ENCODE results near the gene SLC35B1.

The SLC35B1 gene

GRCh38 chr17:49722066-49722465 lies 14.3 kb upstream of the SLC35B1 start:
- Histone ChIP-seq H3K4me1 (ENCODE audit: control insufficient read depth, low read depth, low read length) (no peaks in the 10 kb centered on the region), H2BK5ac (ENCODE audit: low read length) (no peak overlapping the region), H3K79me1 (ENCODE audit: low read length) (no peaks in the 10 kb centered on the region), H3K27me3 (ENCODE audit: insufficient read depth, low read length, poor library complexity) (no peaks in the 10 kb centered on the region), H2BK120ac (ENCODE audit: low read depth, low read length) (no peak overlapping the region), H3K4me2 (ENCODE audit: low read length) (no peak overlapping the region), H3K9ac (ENCODE audit: low read length) (no peak overlapping the region), H3K18ac (ENCODE audit: low read length) (no peak overlapping the region), H3K23ac (ENCODE audit: low read length) (no peak overlapping the region), H3K4me3 (ENCODE audit: low read length) (no peak overlapping the region), H4K5ac (ENCODE audit: low read length) (no peak overlapping the region), H3K36me3 (ENCODE audit: control insufficient read depth, insufficient read depth, low read length) (no peaks in the 10 kb centered on the region), H4K8ac (ENCODE audit: low read depth, low read length) (no peak overlapping the region), H3K56ac (ENCODE audit: low read length) (peak overlapping the region; percentile 42), H3K27ac (ENCODE audit: low read depth, low read length) (no peak overlapping the region), H3K79me2 (ENCODE audit: control insufficient read depth, insufficient read depth, low read length) (no peaks in the 10 kb centered on the region), H3K4ac (ENCODE audit: low read depth, low read length) (no peak overlapping the region), H2AK5ac (ENCODE audit: low read length) (no peak overlapping the region), H2BK15ac (replicated peaks; ENCODE audit: low read depth) (no peak overlapping the region)
- WGBS (ENCODE audit: extremely low coverage, insufficient coverage, low lambda C conversion rate): no CpG with 5 or more reads among the region's 3 CpGs
- peak; percentile 22 for DNase-seq

GRCh38 chr17:49717371-49717861 lies 9.7 kb upstream of the SLC35B1 start:
- DNase-seq: no peak
- WGBS (ENCODE audit: extremely low coverage, insufficient coverage, low lambda C conversion rate): no CpG with 5 or more reads among the region's 10 CpGs
- H3K36me3 ChIP-seq (ENCODE audit: control insufficient read depth, insufficient read depth, low read length): no peaks in the 10 kb centered on the region

GRCh38 chr17:49716668-49717364 lies 9.1 kb upstream of the SLC35B1 start:
- no peak overlapping the region for H2BK15ac ChIP-seq (replicated peaks; ENCODE audit: low read depth)
- no peaks in the 10 kb centered on the region for H3K4me1 ChIP-seq (ENCODE audit: control insufficient read depth, low read depth, low read length)
- H3K9ac ChIP-seq (ENCODE audit: low read length): no peak overlapping the region
- H2BK5ac ChIP-seq (ENCODE audit: low read length): no peak overlapping the region
- H2BK120ac ChIP-seq (ENCODE audit: low read depth, low read length): no peak overlapping the region
- H3K4me3 ChIP-seq (ENCODE audit: low read length): no peak overlapping the region
- H3K36me3 ChIP-seq (ENCODE audit: control insufficient read depth, insufficient read depth, low read length): no peaks in the 10 kb centered on the region
- no peak for DNase-seq
- H2AK5ac ChIP-seq (ENCODE audit: low read length): no peak overlapping the region
- no peak overlapping the region for H3K56ac ChIP-seq (ENCODE audit: low read length)
- no peak overlapping the region for H4K8ac ChIP-seq (ENCODE audit: low read depth, low read length)
- H3K4me2 ChIP-seq (ENCODE audit: low read length): no peak overlapping the region
- no peak overlapping the region for H4K5ac ChIP-seq (ENCODE audit: low read length)
- no peak overlapping the region for H3K4ac ChIP-seq (ENCODE audit: low read depth, low read length)
- H3K79me1 ChIP-seq (ENCODE audit: low read length): no peaks in the 10 kb centered on the region
- H3K27ac ChIP-seq (ENCODE audit: low read depth, low read length): no peak overlapping the region
- H3K23ac ChIP-seq (ENCODE audit: low read length): no peak overlapping the region
- H3K79me2 ChIP-seq (ENCODE audit: control insufficient read depth, insufficient read depth, low read length): no peaks in the 10 kb centered on the region
- no peak overlapping the region for H3K18ac ChIP-seq (ENCODE audit: low read length)
- no peaks in the 10 kb centered on the region for H3K27me3 ChIP-seq (ENCODE audit: insufficient read depth, low read length, poor library complexity)
- no CpG with 5 or more reads among the region's 1 CpG for WGBS (ENCODE audit: extremely low coverage, insufficient coverage, low lambda C conversion rate)

More at GRCh38 chr17:49717371-49717861, 9.7 kb upstream of the SLC35B1 start:
- Histone ChIP-seq H2BK15ac (replicated peaks; ENCODE audit: low read depth) (no peak overlapping the region), H3K27me3 (ENCODE audit: insufficient read depth, low read length, poor library complexity) (no peaks in the 10 kb centered on the region), H3K23ac (ENCODE audit: low read length) (no peak overlapping the region), H2BK120ac (ENCODE audit: low read depth, low read length) (no peak overlapping the region), H2AK5ac (ENCODE audit: low read length) (no peak overlapping the region), H4K5ac (ENCODE audit: low read length) (no peak overlapping the region), H4K8ac (ENCODE audit: low read depth, low read length) (no peak overlapping the region), H3K79me2 (ENCODE audit: control insufficient read depth, insufficient read depth, low read length) (no peaks in the 10 kb centered on the region), H2BK5ac (ENCODE audit: low read length) (no peak overlapping the region), H3K4me1 (ENCODE audit: control insufficient read depth, low read depth, low read length) (no peaks in the 10 kb centered on the region), H3K79me1 (ENCODE audit: low read length) (no peaks in the 10 kb centered on the region), H3K4me2 (ENCODE audit: low read length) (no peak overlapping the region), H3K18ac (ENCODE audit: low read length) (no peak overlapping the region), H3K9ac (ENCODE audit: low read length) (no peak overlapping the region), H3K56ac (ENCODE audit: low read length) (no peak overlapping the region), H3K27ac (ENCODE audit: low read depth, low read length) (no peak overlapping the region), H3K4me3 (ENCODE audit: low read length) (no peak overlapping the region), H3K4ac (ENCODE audit: low read depth, low read length) (no peak overlapping the region)

GRCh38 chr17:49715717-49716279 lies 8.0 kb upstream of the SLC35B1 start:
- no peaks in the 10 kb centered on the region for H3K4me1 ChIP-seq (ENCODE audit: control insufficient read depth, low read depth, low read length)
- no peak overlapping the region for H2BK120ac ChIP-seq (ENCODE audit: low read depth, low read length)
- no peaks in the 10 kb centered on the region for H3K27me3 ChIP-seq (ENCODE audit: insufficient read depth, low read length, poor library complexity)
- WGBS (ENCODE audit: extremely low coverage, insufficient coverage, low lambda C conversion rate): no CpG with 5 or more reads among the region's 9 CpGs
- no peak overlapping the region for H3K18ac ChIP-seq (ENCODE audit: low read length)
- no peak overlapping the region for H2BK15ac ChIP-seq (replicated peaks; ENCODE audit: low read depth)
- H3K79me2 ChIP-seq (ENCODE audit: control insufficient read depth, insufficient read depth, low read length): no peaks in the 10 kb centered on the region
- H3K4me2 ChIP-seq (ENCODE audit: low read length): no peak overlapping the region
- H2AK5ac ChIP-seq (ENCODE audit: low read length): no peak overlapping the region
- no peak overlapping the region for H3K23ac ChIP-seq (ENCODE audit: low read length)
- H3K79me1 ChIP-seq (ENCODE audit: low read length): no peaks in the 10 kb centered on the region
- no peak overlapping the region for H3K4ac ChIP-seq (ENCODE audit: low read depth, low read length)
- no peak overlapping the region for H3K9ac ChIP-seq (ENCODE audit: low read length)
- H3K36me3 ChIP-seq (ENCODE audit: control insufficient read depth, insufficient read depth, low read length): no peaks in the 10 kb centered on the region
- H4K5ac ChIP-seq (ENCODE audit: low read length): no peak overlapping the region
- no peak overlapping the region for H3K56ac ChIP-seq (ENCODE audit: low read length)
- H3K27ac ChIP-seq (ENCODE audit: low read depth, low read length): no peak overlapping the region
- no peak overlapping the region for H3K4me3 ChIP-seq (ENCODE audit: low read length)
- no peak overlapping the region for H2BK5ac ChIP-seq (ENCODE audit: low read length)
- no peak for DNase-seq
- H4K8ac ChIP-seq (ENCODE audit: low read depth, low read length): no peak overlapping the region

- Histone ChIP-seq H4K8ac (ENCODE audit: low read depth, low read length) (no peak overlapping the region), H3K79me2 (ENCODE audit: control insufficient read depth, insufficient read depth, low read length) (no peaks in the 10 kb centered on the region), H3K79me1 (ENCODE audit: low read length) (no peaks in the 10 kb centered on the region), H3K23ac (ENCODE audit: low read length) (no peak overlapping the region), H2BK120ac (ENCODE audit: low read depth, low read length) (no peak overlapping the region), H3K56ac (ENCODE audit: low read length) (no peak overlapping the region), H4K5ac (ENCODE audit: low read length) (no peak overlapping the region), H3K36me3 (ENCODE audit: control insufficient read depth, insufficient read depth, low read length) (no peaks in the 10 kb centered on the region), H3K4me3 (ENCODE audit: low read length) (no peak overlapping the region), H3K4ac (ENCODE audit: low read depth, low read length) (no peak overlapping the region), H2AK5ac (ENCODE audit: low read length) (no peak overlapping the region), H3K27me3 (ENCODE audit: insufficient read depth, low read length, poor library complexity) (no peaks in the 10 kb centered on the region), H2BK5ac (ENCODE audit: low read length) (no peak overlapping the region), H3K9ac (ENCODE audit: low read length) (no peak overlapping the region), H3K4me2 (ENCODE audit: low read length) (no peak overlapping the region), H3K18ac (ENCODE audit: low read length) (no peak overlapping the region), H3K4me1 (ENCODE audit: control insufficient read depth, low read depth, low read length) (no peaks in the 10 kb centered on the region), H2BK15ac (replicated peaks; ENCODE audit: low read depth) (no peak overlapping the region), H3K27ac (ENCODE audit: low read depth, low read length) (no peak overlapping the region)
- WGBS (ENCODE audit: extremely low coverage, insufficient coverage, low lambda C conversion rate): no CpG with 5 or more reads among the region's 4 CpGs
- no peak for DNase-seq
These were observed 7.5 kb upstream of the SLC35B1 start for GRCh38 chr17:49715216-49715615.

Measured in mesendoderm (in vitro differentiated cells).